DOHH2 (cell line): ENCODE results near the gene DIS3L2.

Source experiments
- CTCF ChIP-seq: fragments of 200-600 bp; sonication (generic); IDR thresholded peaks from one replicate; pipeline ENCODE4 v1.5.1; 2014; ENCODE audit warnings: antibody characterized with exemption, mild to moderate bottlenecking, low read depth, low read length; ENCODE audit not compliant: poor library complexity, severe bottlenecking
- EZH2phosphoT487 ChIP-seq: fragments of 200-600 bp; sonication (generic); IDR thresholded peaks from 2 replicates; pipeline ENCODE4 v1.6.1; 2017; ENCODE audit warnings: borderline replicate concordance, mild to moderate bottlenecking, antibody characterized with exemption, low read length, moderate library complexity, mixed read lengths

DNA sequence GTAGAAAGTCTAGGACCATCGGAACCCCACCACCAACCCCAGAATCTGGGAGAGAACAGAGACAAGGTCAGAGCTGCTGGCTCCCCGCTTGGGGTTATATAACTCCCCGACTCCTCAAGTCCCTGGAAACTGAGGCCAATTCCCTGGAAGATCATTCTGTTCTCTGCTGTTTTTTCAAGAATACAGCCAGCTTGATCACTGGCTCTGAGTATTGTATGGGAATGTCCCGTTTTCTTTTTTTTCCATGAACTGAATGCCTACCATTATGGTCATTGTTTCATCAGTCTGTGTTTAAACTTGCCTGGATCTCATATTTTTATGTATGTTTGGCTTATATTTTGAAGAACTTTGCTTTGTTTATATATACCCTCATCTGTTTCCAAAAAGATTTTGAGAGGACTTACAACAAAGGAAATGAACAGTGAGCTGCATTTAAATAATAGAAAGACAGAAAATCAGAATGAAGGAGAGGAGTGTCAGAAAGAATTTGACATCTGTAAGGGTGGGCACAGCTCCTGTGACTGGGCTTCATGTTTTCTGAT is 327.0 kb downstream of the DIS3L2 start:
- TF ChIP-seq EZH2phosphoT487 (no peak), CTCF (no peak)
